Gastrocnemius medialis (tissue), 4 donors: Measurements from ENCODE around the gene CCDC171.

ENCODE experiments used
- CTCF ChIP-seq, 5 experiments: fragments of 450-650 bp in 3 of 5; fragments of 200-600 bp in 2 of 5; sonication (generic) in 2 of 5; IDR thresholded peaks in 4 of 5; conservative IDR thresholded peaks in 1 of 5; 1 replicate in 4 of 5; 2 replicates in 1 of 5; pipeline ENCODE4 v1.5.1; 2016 to 2019; ENCODE audit warnings: antibody characterized with exemption in 5 of 5, mild to moderate bottlenecking in 3 of 5, moderate library complexity in 3 of 5
- POLR2A ChIP-seq, 2 donors: fragments of 450-650 bp; IDR thresholded peaks; one replicate each; pipeline ENCODE4 v1.6.1; 2017; ENCODE audit warnings: antibody characterized with exemption in 2 of 2, mild to moderate bottlenecking in 2 of 2, moderate library complexity in 2 of 2

- no peak for TF ChIP-seq CTCF (IDR thresholded peaks at IDR 0.05 in 4 of 5, conservative IDR thresholded peaks at IDR 0.05 in 1 of 5)
- TF ChIP-seq POLR2A (IDR thresholded peaks at IDR 0.05) = no peak
Measured at GRCh38 chr9:15736569-15736968, 183.7 kb downstream of the CCDC171 start.
